ENCODE measurements around the gene ZFP1. TPM values are rescaled to one million over a fixed set of nuclear protein-coding genes. Genes with fewer than 3 reads are reported as not detected.
A peak's percentile ranks its signal among the peaks of the same experiment; 100 is the strongest.

The ZFP1 gene
- total and polyA plus RNA-seq, 2 experiments from 2014 or later: 4.8 to 12.5 TPM

GRCh38 chr16:75196836-75197235, 48.5 kb downstream of the ZFP1 start (continued):
- TF ChIP-seq ZNF331 (CRISPR knock-in tag; IDR thresholded peaks at IDR 0.05; ENCODE audit: low read depth): no peak
- TF ChIP-seq JUNB (IDR thresholded peaks at IDR 0.05; ENCODE audit: unreplicated experiment): no peak
- TF ChIP-seq EZH2 (IDR thresholded peaks at IDR 0.05; ENCODE audit: low read depth, unreplicated experiment): no peak
- no peak for TF ChIP-seq CREB1 (CRISPR knock-in tag; IDR thresholded peaks at IDR 0.05; ENCODE audit: low read depth)
- TF ChIP-seq ZNF462 (CRISPR knock-in tag; IDR thresholded peaks at IDR 0.05): no peak
- no peak for TF ChIP-seq STAT1 (IDR thresholded peaks at IDR 0.05; ENCODE audit: unreplicated experiment)

- ATAC-seq (no peak), DNase-seq (ENCODE audit: low spot score) (peak; percentile 27)
- H3K4me3 Mint-ChIP-seq: no peak overlapping the region
- Histone ChIP-seq H3K36me3 (ENCODE audit: insufficient read depth) (no peaks in the 10 kb centered on the region), H3K4me2 (no peak overlapping the region), H3K4me1 (ENCODE audit: insufficient read depth) (peaks cover 8% of the 10 kb centered on the region; the same call in 1 of the 2 replicates), H3K4me3 (no peak overlapping the region), H3K27me3 (ENCODE audit: insufficient read depth) (no peaks in the 10 kb centered on the region), H2AFZ (peak overlapping the region; percentile 88), H3K79me2 (replicated peaks; ENCODE audit: insufficient read depth) (no peaks in the 10 kb centered on the region), H3F3A (replicated peaks; ENCODE audit: low read depth) (0 out of 2 replicates have a peak, but pooled peaks cover 4% of the 10 kb centered on the region), H3K27ac (ENCODE audit: low read depth) (no peak overlapping the region), H3K9me2 (ENCODE audit: insufficient read depth) (no peaks in the 10 kb centered on the region), H4K20me1 (replicated peaks; ENCODE audit: insufficient read depth) (no peaks in the 10 kb centered on the region)
- no peaks in the 10 kb centered on the region for H3K36me3 Mint-ChIP-seq (ENCODE audit: low read depth)
- H3K27ac Mint-ChIP-seq: no peak overlapping the region
- H3K27me3 Mint-ChIP-seq (ENCODE audit: insufficient read depth, low read depth, poor library complexity): peaks cover 11% of the 10 kb centered on the region
- H3K9me3 Mint-ChIP-seq: no peaks in the 10 kb centered on the region; the same call in 2 of the 3 replicates
- TF ChIP-seq POLR2AphosphoS5 (IDR thresholded peaks at IDR 0.05; ENCODE audit: low read depth): no peak
- peak in 1 of 2 experiments; percentile 8; a peak in 1 of 4 replicates for TF ChIP-seq CTCF (conservative IDR thresholded peaks at IDR 0.05; ENCODE audit: low read depth in 2 of 2)
- H3K4me1 Mint-ChIP-seq: peaks cover 9% of the 10 kb centered on the region
These were observed 49.3 kb downstream of the ZFP1 start for GRCh38 chr16:75197522-75198134.
